Nephron (organoid): ENCODE data around the gene MSH5.

ENCODE experiments used
- H3K27ac Mint-ChIP-seq, 3 experiments: 2 replicates each; pipeline ENCODE4 v1.8.0; 2020; ENCODE audit warnings: mixed read lengths in 3 of 3, mild to moderate bottlenecking in 2 of 3, moderate library complexity in 1 of 3
- H3K27me3 Mint-ChIP-seq: 2 replicates; pipeline ENCODE4 v1.8.0; 2021; ENCODE audit warnings: low read depth, mild to moderate bottlenecking, moderate library complexity, mixed read lengths
- H3K36me3 Mint-ChIP-seq: 2 replicates; pipeline ENCODE4 v1.8.0; 2020; ENCODE audit warnings: low read depth, mixed read lengths
- H3K4me1 Mint-ChIP-seq: 2 replicates; pipeline ENCODE4 v1.8.0; 2020; ENCODE audit warnings: mixed read lengths
- H3K4me3 Mint-ChIP-seq, 3 experiments: 2 replicates each; pipeline ENCODE4 v1.8.0; 2020; ENCODE audit warnings: mild to moderate bottlenecking in 3 of 3, mixed read lengths in 3 of 3, moderate library complexity in 2 of 3
- H3K9me3 Mint-ChIP-seq: 2 replicates; pipeline ENCODE4 v1.8.0; 2020; ENCODE audit warnings: mixed read lengths
- CTCF ChIP-seq, 3 experiments: fragments of 200-600 bp; sonication (generic); IDR thresholded peaks; one replicate each; pipeline ENCODE4 v1.5.0; 2021; ENCODE audit warnings: antibody characterized with exemption in 3 of 3; ENCODE audit not compliant: unreplicated experiment in 3 of 3

MSH5 gene

GRCh38 chr6:31725502-31726350 lies 14.1 kb upstream of the MSH5 start:
- H3K4me1 Mint-ChIP-seq: peaks cover 12% of the 10 kb centered on the region
- H3K4me3 Mint-ChIP-seq: peak overlapping the region in 2 of 3 experiments; percentile 0 to 24
- TF ChIP-seq CTCF (IDR thresholded peaks at IDR 0.05; ENCODE audit: unreplicated experiment in 3 of 3): no peak
- peaks cover 53% of the 10 kb centered on the region for H3K36me3 Mint-ChIP-seq
- H3K27me3 Mint-ChIP-seq: no peaks in the 10 kb centered on the region
- H3K9me3 Mint-ChIP-seq: no peaks in the 10 kb centered on the region
- H3K27ac Mint-ChIP-seq: peak overlapping the region in 2 of 3 experiments; percentile 3 to 64

- H3K36me3 Mint-ChIP-seq: peaks cover 60% of the 10 kb centered on the region
- peaks cover 15% of the 10 kb centered on the region for H3K4me1 Mint-ChIP-seq
- H3K4me3 Mint-ChIP-seq: peak overlapping the region; percentile 70 to 85 (median 83)
- H3K27me3 Mint-ChIP-seq: no peaks in the 10 kb centered on the region
- TF ChIP-seq CTCF (IDR thresholded peaks at IDR 0.05; ENCODE audit: unreplicated experiment in 3 of 3): no peak
- no peaks in the 10 kb centered on the region for H3K9me3 Mint-ChIP-seq
- peak overlapping the region in 1 of 3 experiments; percentile 52 for H3K27ac Mint-ChIP-seq
Measured at GRCh38 chr6:31727034-31727716, 12.6 kb upstream of the MSH5 start.

- Mint-ChIP-seq H3K4me1 (peaks cover 16% of the 10 kb centered on the region), H3K27me3 (no peaks in the 10 kb centered on the region), H3K9me3 (no peaks in the 10 kb centered on the region), H3K27ac (no peak overlapping the region), H3K36me3 (peaks cover 65% of the 10 kb centered on the region), H3K4me3 (peak overlapping the region; percentile 97 to 98 (median 98))
- no peak for TF ChIP-seq CTCF (IDR thresholded peaks at IDR 0.05; ENCODE audit: unreplicated experiment in 3 of 3)
Measured at GRCh38 chr6:31727717-31728671, 11.8 kb upstream of the MSH5 start.

- Mint-ChIP-seq H3K36me3 (peaks cover 71% of the 10 kb centered on the region), H3K4me1 (peaks cover 25% of the 10 kb centered on the region), H3K9me3 (no peaks in the 10 kb centered on the region), H3K4me3 (peak within 1 kb of the TSS; percentile 97 to 98 (median 98)), H3K27ac (peak within 1 kb of the TSS; percentile 90 to 95 (median 92)), H3K27me3 (no peaks in the 10 kb centered on the region)
- peak in 1 of 3 experiments; percentile 73 for TF ChIP-seq CTCF (IDR thresholded peaks at IDR 0.05; ENCODE audit: unreplicated experiment in 3 of 3)
Measured at GRCh38 chr6:31728767-31729514, 10.9 kb upstream of the MSH5 start, which contains the start of gene DDAH2. Gene DDAH2 (minus strand): TSS chr6:31729299. CDS start chr6:31729161, 138 bp downstream.

- TF ChIP-seq CTCF (IDR thresholded peaks at IDR 0.05; ENCODE audit: unreplicated experiment in 3 of 3): peak in 2 of 3 experiments; percentile 63 to 75
- Mint-ChIP-seq H3K4me1 (peaks cover 31% of the 10 kb centered on the region), H3K27me3 (no peaks in the 10 kb centered on the region), H3K9me3 (no peaks in the 10 kb centered on the region), H3K4me3 (peak overlapping the region; percentile 97 to 98 (median 98)), H3K27ac (peak overlapping the region; percentile 90 to 95 (median 92)), H3K36me3 (peaks cover 70% of the 10 kb centered on the region)
Measured at GRCh38 chr6:31729515-31729978, 10.3 kb upstream of the MSH5 start.
